Ishikawa (cell line): Measurements from ENCODE around the gene PACSIN2.
A peak's percentile ranks its signal among the peaks of the same experiment; 100 is the strongest.

ENCODE experiments used
- CEBPB ChIP-seq: IDR thresholded peaks from 2 replicates; pipeline ENCODE4 v1.6.1; 2012
- CREB1 ChIP-seq: IDR thresholded peaks from 2 replicates; pipeline ENCODE4 v1.6.1; 2012; ENCODE audit warnings: low read depth
- EGR1 ChIP-seq: IDR thresholded peaks from 2 replicates; pipeline ENCODE4 v1.6.1; 2012
- EP300 ChIP-seq: IDR thresholded peaks from 2 replicates; pipeline ENCODE4 v1.6.1; 2012; ENCODE audit warnings: borderline replicate concordance
- FOXM1 ChIP-seq: IDR thresholded peaks from 2 replicates; pipeline ENCODE4 v1.6.1; 2012; ENCODE audit warnings: low read depth, borderline replicate concordance
- MAX ChIP-seq: IDR thresholded peaks from 2 replicates; pipeline ENCODE4 v1.6.1; 2012
- NFIC ChIP-seq: IDR thresholded peaks from 2 replicates; pipeline ENCODE4 v1.6.1; 2012
- RAD21 ChIP-seq: IDR thresholded peaks from 2 replicates; pipeline ENCODE4 v1.6.1; 2012; ENCODE audit warnings: low read depth
- TAF1 ChIP-seq: IDR thresholded peaks from 2 replicates; pipeline ENCODE4 v1.6.1; 2012; ENCODE audit warnings: low read depth, mild to moderate bottlenecking
- TCF12 ChIP-seq: IDR thresholded peaks from 2 replicates; pipeline ENCODE4 v1.6.1; 2012; ENCODE audit warnings: low read depth
- TEAD4 ChIP-seq: IDR thresholded peaks from 2 replicates; pipeline ENCODE4 v1.6.1; 2012
- USF1 ChIP-seq: IDR thresholded peaks from 2 replicates; pipeline ENCODE4 v1.6.1; 2012
- YY1 ChIP-seq: IDR thresholded peaks from 2 replicates; pipeline ENCODE4 v1.6.1; 2012; ENCODE audit warnings: low read depth
- ZBTB7A ChIP-seq: IDR thresholded peaks from 2 replicates; pipeline ENCODE4 v1.6.1; 2012; ENCODE audit warnings: low read depth
- TF ChIP-seq, protein P1 (sequence below): IDR thresholded peaks from 2 replicates; pipeline ENCODE4 v1.6.1; 2012; ENCODE audit warnings: low read depth, mild to moderate bottlenecking

The PACSIN2 gene

GRCh38 chr22:43014316-43014868, 557 bp downstream of the PACSIN2 start:
- TF ChIP-seq RAD21 = no peak
- 0 out of 2 replicates have a peak, but pooled peaks have one; percentile 42 for TF ChIP-seq MAX

DNA sequence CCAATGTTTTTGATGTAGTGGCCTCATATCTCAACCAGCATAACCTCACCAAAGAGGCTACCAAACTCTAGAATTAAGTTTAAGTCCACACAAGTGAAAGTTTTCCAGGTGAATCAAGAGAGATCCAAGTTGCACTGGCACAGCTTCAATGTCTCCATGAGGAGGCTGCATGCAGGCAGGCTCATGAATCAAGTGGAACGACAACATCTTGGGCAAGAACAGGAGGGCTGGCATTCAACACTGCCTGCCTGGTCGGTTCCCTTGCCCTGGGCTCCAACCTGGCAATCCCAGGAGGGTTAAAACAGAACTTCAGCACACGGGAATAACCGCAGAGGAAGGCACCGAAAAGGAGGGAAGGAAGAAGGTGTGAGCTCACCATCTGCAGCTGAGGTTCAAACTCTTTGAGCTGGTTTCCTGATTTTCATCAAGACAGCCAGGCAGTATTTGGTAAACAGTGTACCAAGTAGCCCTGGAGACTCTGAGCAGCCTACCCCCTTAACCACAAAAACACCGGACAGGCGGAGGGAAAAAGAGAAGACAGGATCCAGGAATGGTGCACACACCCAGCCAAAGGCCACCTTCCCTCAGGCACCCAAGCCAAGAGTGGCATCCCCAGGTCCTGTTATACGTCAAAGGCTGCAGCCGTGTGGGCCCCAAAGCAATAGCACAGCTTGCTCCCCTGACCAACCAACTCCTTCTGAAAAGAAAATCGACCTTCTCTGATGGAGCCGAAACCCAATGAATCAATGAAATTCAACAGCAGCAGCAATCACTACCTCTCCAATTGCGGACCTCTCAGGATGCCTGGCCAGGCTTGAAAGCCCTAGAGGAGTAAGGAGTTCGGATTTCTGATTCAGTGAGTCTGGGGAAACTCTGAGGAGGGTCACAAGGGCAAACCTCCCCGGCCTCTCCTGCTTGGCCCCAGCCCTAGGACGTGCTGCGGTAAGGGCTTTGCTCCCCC, 1.3 kb downstream of the PACSIN2 start:
- TF ChIP-seq TAF1 (no peak; the same call in 1 of the 2 replicates), FOXM1 (no peak), EP300 (no peak), YY1 (no peak), TEAD4 (no peak), CEBPB (no peak), RAD21 (no peak), CREB1 (no peak), USF1 (no peak), MAX (no peak), TCF12 (no peak), EGR1 (no peak), ZBTB7A (no peak; the same call in 1 of the 2 replicates), NFIC (no peak)
- TF ChIP-seq, protein P1, sequence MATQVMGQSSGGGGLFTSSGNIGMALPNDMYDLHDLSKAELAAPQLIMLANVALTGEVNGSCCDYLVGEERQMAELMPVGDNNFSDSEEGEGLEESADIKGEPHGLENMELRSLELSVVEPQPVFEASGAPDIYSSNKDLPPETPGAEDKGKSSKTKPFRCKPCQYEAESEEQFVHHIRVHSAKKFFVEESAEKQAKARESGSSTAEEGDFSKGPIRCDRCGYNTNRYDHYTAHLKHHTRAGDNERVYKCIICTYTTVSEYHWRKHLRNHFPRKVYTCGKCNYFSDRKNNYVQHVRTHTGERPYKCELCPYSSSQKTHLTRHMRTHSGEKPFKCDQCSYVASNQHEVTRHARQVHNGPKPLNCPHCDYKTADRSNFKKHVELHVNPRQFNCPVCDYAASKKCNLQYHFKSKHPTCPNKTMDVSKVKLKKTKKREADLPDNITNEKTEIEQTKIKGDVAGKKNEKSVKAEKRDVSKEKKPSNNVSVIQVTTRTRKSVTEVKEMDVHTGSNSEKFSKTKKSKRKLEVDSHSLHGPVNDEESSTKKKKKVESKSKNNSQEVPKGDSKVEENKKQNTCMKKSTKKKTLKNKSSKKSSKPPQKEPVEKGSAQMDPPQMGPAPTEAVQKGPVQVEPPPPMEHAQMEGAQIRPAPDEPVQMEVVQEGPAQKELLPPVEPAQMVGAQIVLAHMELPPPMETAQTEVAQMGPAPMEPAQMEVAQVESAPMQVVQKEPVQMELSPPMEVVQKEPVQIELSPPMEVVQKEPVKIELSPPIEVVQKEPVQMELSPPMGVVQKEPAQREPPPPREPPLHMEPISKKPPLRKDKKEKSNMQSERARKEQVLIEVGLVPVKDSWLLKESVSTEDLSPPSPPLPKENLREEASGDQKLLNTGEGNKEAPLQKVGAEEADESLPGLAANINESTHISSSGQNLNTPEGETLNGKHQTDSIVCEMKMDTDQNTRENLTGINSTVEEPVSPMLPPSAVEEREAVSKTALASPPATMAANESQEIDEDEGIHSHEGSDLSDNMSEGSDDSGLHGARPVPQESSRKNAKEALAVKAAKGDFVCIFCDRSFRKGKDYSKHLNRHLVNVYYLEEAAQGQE = no peak

- TF ChIP-seq CEBPB (no peak), CREB1 (no peak), ZBTB7A (no peak), FOXM1 (no peak), YY1 (no peak), MAX (no peak), EGR1 (no peak), NFIC (no peak), EP300 (no peak)
- TF ChIP-seq, protein P1 = no peak
These were observed 2.6 kb downstream of the PACSIN2 start for GRCh38 chr22:43012390-43012789.

GRCh38 chr22:43011079-43011478, 3.9 kb downstream of the PACSIN2 start:
- TF ChIP-seq TEAD4 (peak; percentile 63), TAF1 (no peak), EGR1 (no peak)

DNA sequence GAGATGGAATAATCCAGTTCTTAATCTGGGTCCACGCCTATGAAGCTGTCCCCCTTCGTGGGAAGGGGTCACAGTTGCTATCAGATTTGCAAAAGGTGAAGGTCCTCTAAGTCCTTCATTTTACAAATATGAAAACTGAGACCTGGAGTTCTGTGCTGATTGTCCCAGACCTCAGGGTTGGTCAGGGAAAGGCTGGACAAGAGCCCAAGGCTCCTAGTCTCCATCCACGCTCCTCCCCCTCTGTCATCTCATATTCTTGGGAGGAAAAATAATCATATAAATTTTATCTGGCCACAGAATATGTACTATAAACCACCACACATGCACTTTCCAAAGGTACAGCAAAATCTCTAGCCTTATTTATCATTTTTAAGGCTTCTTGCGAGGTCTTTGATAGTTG, 5.5 kb downstream of the PACSIN2 start:
- TF ChIP-seq CEBPB (no peak), EGR1 (no peak), NFIC (no peak), TCF12 (no peak), CREB1 (no peak), YY1 (no peak), USF1 (no peak), ZBTB7A (no peak), RAD21 (no peak), FOXM1 (no peak), TAF1 (no peak), TEAD4 (no peak), EP300 (no peak), MAX (no peak)
- TF ChIP-seq, protein P1 = no peak
